Cardiac fibroblast (primary cell): Measurements from ENCODE around the gene ATP7B.

Source experiments
- DNase-seq, 2 donors: peaks; one replicate each; pipeline versions ENCODE4 v3.0.0 to v3.0.0-alpha.2; 2010; ENCODE audit warnings: low read depth in 2 of 2
- H3K4me3 ChIP-seq, 2 donors: replicated peaks in 1 of 2; 1 replicate in 1 of 2; 2 replicates in 1 of 2; pipeline ENCODE4 v1.5.1; 2011; ENCODE audit warnings: low read depth in 2 of 2, low read length in 2 of 2, mild to moderate bottlenecking in 2 of 2, moderate library complexity in 1 of 2
- CTCF ChIP-seq: IDR thresholded peaks from one replicate; pipeline ENCODE4 v1.5.1; 2011; ENCODE audit warnings: low read depth, mild to moderate bottlenecking, low read length, inconsistent platforms

ATP7B gene

GRCh38 chr13:52002361-52002760 lies 8.9 kb downstream of the ATP7B start:
- no peak for TF ChIP-seq CTCF

GRCh38 chr13:52001120-52001731 lies 10.0 kb downstream of the ATP7B start:
- TF ChIP-seq CTCF = peak; percentile 73
- H3K4me3 ChIP-seq = no peak overlapping the region
- DNase-seq = peak; percentile 63 to 66

More at GRCh38 chr13:52002361-52002760, 8.9 kb downstream of the ATP7B start:
- DNase-seq = no peak
- H3K4me3 ChIP-seq = no peak overlapping the region

- TF ChIP-seq CTCF = no peak
- H3K4me3 ChIP-seq = no peak overlapping the region
- DNase-seq = no peak
These were observed 11.3 kb downstream of the ATP7B start for GRCh38 chr13:51999921-52000320.

GRCh38 chr13:51999510-51999911 lies 11.7 kb downstream of the ATP7B start:
- TF ChIP-seq CTCF = no peak
- H3K4me3 ChIP-seq = no peak overlapping the region
- peak in 1 of 2 donors; percentile 29 for DNase-seq

- no peak for TF ChIP-seq CTCF
- no peak for DNase-seq
- no peak overlapping the region for H3K4me3 ChIP-seq
These were observed 12.3 kb downstream of the ATP7B start for GRCh38 chr13:51998723-51999509.

- no peak for DNase-seq
- no peak overlapping the region for H3K4me3 ChIP-seq
- no peak for TF ChIP-seq CTCF
These were observed 13.5 kb downstream of the ATP7B start for GRCh38 chr13:51997641-51998330.
